ENCODE results near the gene LUC7L.

LUC7L gene

DNA sequence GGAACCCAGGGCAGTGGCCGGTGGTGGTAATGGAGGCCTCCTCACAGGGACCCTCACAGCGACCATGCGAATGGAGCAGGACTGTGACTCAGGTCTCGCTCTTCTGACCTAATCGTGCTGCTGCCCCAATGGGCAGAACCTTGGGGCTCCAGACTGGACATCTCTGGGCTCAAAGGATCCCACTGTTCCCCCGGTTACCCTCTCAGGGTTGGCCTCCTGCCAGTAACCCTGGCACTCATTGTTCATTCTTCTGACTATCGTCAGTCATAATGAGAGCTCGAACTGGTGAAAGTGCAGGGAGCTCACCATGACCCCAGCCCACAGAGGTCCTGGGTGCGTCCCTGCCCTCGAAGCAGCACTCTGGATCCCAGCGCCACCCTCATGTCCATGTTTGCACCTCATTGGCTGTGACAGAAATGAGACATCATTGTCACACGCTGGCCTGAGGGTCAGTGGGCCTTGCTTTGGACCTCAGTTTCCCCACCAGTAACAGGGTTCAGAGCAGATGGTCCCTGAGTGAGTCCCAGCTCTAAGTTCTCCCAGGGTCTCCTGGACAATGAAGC lies 86.8 kb downstream of the LUC7L start:
- no peak for DNase-seq (ENCODE audit: low read depth in 2 of 2)

DNA sequence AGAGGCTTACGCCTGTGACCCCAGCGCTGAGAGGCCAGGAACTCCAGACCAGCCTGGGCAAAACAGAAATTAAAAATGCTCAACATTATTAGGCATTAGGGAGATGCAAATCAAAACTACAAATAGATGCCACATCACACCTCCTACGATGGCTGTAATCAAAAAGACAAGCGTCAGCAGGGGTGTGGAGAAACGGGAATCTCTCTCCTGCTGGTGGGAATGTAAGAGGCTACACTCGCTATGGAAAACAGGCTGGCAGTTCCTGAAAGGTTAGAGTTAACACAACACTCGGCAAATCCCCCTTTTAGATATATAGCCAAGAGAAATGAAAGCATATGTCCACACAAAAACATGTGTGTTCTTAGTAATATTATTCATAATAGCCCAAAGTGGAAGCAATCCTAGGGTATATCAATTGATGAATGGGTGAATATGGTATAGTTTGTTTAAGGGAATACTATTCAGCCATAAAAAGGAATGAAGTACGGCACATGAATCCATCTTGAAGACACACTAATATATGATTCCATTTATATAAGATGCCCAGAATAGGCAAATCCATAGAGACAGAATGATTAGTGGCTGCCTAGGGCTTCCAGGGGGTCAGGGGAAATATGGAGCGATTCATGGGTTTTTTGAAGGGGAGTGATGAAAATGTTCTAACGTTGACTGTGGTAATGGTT lies 88.9 kb downstream of the LUC7L start:
- no peak for DNase-seq (ENCODE audit: low read depth in 2 of 2)

Data from fibroblast of skin of left biceps (primary cell).